GM18868 (cell line): ENCODE measurements around the gene PIAS1.
A peak's percentile ranks its signal among the peaks of the same experiment; 100 is the strongest.
"Not testable (repeated sequence)": the region's sequence is repeated elsewhere in the genome, so short reads cannot be mapped to it uniquely, and the experiment has no call there.

ENCODE experiments used
- ATAC-seq: cut with Tn5 transposase; IDR thresholded peaks from one replicate; pipeline ENCODE4 v1.9.1; 2021; ENCODE audit warnings: mild to moderate bottlenecking, moderate library complexity; ENCODE audit not compliant: unreplicated experiment

Gene PIAS1

GRCh38 chr15:68053701-68054627 is at the start of gene PIAS1:
Gene PIAS1 (plus strand): TSS chr15:68054315. CDS start chr15:68054327, 12 bp downstream.
- ATAC-seq: peak; percentile 75

- not testable (repeated sequence) for ATAC-seq
These were observed 46.5 kb upstream of the PIAS1 start for GRCh38 chr15:68007642-68008041.

GRCh38 chr15:68010361-68011153 is 43.6 kb upstream of the PIAS1 start:
- ATAC-seq: no peak

- ATAC-seq: no peak
These were observed 41.2 kb upstream of the PIAS1 start for GRCh38 chr15:68012911-68013310.

- ATAC-seq: no peak
These were observed 39.9 kb upstream of the PIAS1 start for GRCh38 chr15:68014219-68014618.

- no peak for ATAC-seq
These were observed 38.9 kb upstream of the PIAS1 start for GRCh38 chr15:68015244-68015643.

GRCh38 chr15:68017201-68017600 is 36.9 kb upstream of the PIAS1 start:
- no peak for ATAC-seq

- no peak for ATAC-seq
These were observed 35.2 kb upstream of the PIAS1 start for GRCh38 chr15:68018797-68019444.

GRCh38 chr15:68019814-68020525 is 34.1 kb upstream of the PIAS1 start:
- no peak for ATAC-seq

- ATAC-seq: no peak
These were observed 33.4 kb upstream of the PIAS1 start for GRCh38 chr15:68020685-68021084.

GRCh38 chr15:68022061-68022460 is 32.1 kb upstream of the PIAS1 start:
- no peak for ATAC-seq

- ATAC-seq: no peak
These were observed 30.6 kb upstream of the PIAS1 start for GRCh38 chr15:68023307-68024101.

GRCh38 chr15:68025835-68026424 is 28.2 kb upstream of the PIAS1 start:
- ATAC-seq: no peak

- ATAC-seq: no peak
These were observed 26.7 kb upstream of the PIAS1 start for GRCh38 chr15:68027388-68027787.

- ATAC-seq: no peak
These were observed 25.8 kb upstream of the PIAS1 start for GRCh38 chr15:68028137-68028887.

GRCh38 chr15:68028888-68029207 is 25.3 kb upstream of the PIAS1 start:
- ATAC-seq: no peak

- ATAC-seq: no peak
These were observed 24.2 kb upstream of the PIAS1 start for GRCh38 chr15:68029959-68030358.

GRCh38 chr15:68031404-68031803 is 22.7 kb upstream of the PIAS1 start:
- no peak for ATAC-seq

- peak; percentile 72 for ATAC-seq
These were observed 21.4 kb upstream of the PIAS1 start for GRCh38 chr15:68032672-68033071.
